Measurements from ENCODE around the gene WNT9A. TPM values are rescaled to one million over a fixed set of nuclear protein-coding genes. Genes with fewer than 3 reads are reported as not detected.
"Not testable (repeated sequence)": the region's sequence is repeated elsewhere in the genome, so short reads cannot be mapped to it uniquely, and the experiment has no call there.

WNT9A gene
- total and polyA plus RNA-seq, 3 experiments from 2014 or later: 0.07 to 0.13 TPM; not detected in 1

DNA sequence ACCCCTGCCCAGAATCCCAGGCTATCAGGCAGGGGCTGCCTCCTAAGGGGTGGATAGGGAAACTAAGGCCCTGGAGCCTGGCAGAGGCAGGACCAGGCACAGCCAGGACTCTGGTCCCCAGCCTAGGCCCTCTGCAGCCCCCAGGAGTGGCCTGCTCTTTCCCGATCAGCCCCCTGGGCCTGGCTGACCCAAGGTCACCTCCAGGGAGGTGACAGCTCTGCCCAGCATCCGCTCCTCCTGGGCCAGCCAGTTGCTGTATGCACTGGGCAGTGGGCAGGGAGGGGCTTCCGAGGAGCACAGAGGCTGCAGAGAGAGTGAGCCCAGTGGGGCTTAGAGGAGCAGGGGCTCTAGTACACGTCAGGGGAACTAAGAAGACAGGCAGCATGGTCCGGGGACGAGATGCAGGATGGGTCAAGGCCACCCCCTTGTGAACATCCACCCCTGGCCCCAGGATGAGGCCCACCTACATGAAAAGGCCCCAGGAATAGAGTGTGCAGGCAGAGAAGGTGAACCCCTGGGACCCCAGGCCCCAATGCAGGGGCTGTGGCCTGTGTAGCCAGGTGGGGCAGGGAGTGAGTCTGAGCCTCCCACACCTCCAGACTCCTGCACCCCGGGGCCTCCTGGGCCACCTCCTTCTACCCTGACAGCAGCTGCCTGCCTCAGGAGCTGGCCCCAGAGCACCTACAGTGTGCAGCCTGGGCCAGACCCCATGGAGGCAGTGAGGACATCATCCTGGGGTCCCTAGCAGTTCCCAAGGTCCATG is 32.8 kb downstream of the WNT9A start:
- H3K4me1 Mint-ChIP-seq: peaks cover 0 to 2% (median 0%) of the 10 kb centered on the region in 3 donors
- no peak overlapping the region for H3K27ac ChIP-seq (ENCODE audit: low read depth, low read length)
- H3K36me3 Mint-ChIP-seq: no peaks in the 10 kb centered on the region
- H3K27ac Mint-ChIP-seq: no peak overlapping the region
- DNase-seq: no peak
- H3K4me3 Mint-ChIP-seq: no peak overlapping the region
- H3K9me3 ChIP-seq (ENCODE audit: low read length): no peaks in the 10 kb centered on the region
- peaks cover 0 to 7% of the 10 kb centered on the region in 2 donors for H3K27me3 Mint-ChIP-seq
- no peaks in the 10 kb centered on the region for H3K36me3 ChIP-seq (ENCODE audit: insufficient read depth, low read length)
- POLR2A ChIA-PET: no interaction called here
- no peak overlapping the region for H3K4me3 ChIP-seq (ENCODE audit: low read length)
- H3K9me3 Mint-ChIP-seq: no peaks in the 10 kb centered on the region
- CTCF ChIA-PET: no interaction called here
- no peaks in the 10 kb centered on the region for H3K27me3 ChIP-seq (ENCODE audit: insufficient read depth, low read length, poor library complexity, severe bottlenecking)
- no peaks in the 10 kb centered on the region for H3K4me1 ChIP-seq (ENCODE audit: insufficient read depth, low read length)

DNA sequence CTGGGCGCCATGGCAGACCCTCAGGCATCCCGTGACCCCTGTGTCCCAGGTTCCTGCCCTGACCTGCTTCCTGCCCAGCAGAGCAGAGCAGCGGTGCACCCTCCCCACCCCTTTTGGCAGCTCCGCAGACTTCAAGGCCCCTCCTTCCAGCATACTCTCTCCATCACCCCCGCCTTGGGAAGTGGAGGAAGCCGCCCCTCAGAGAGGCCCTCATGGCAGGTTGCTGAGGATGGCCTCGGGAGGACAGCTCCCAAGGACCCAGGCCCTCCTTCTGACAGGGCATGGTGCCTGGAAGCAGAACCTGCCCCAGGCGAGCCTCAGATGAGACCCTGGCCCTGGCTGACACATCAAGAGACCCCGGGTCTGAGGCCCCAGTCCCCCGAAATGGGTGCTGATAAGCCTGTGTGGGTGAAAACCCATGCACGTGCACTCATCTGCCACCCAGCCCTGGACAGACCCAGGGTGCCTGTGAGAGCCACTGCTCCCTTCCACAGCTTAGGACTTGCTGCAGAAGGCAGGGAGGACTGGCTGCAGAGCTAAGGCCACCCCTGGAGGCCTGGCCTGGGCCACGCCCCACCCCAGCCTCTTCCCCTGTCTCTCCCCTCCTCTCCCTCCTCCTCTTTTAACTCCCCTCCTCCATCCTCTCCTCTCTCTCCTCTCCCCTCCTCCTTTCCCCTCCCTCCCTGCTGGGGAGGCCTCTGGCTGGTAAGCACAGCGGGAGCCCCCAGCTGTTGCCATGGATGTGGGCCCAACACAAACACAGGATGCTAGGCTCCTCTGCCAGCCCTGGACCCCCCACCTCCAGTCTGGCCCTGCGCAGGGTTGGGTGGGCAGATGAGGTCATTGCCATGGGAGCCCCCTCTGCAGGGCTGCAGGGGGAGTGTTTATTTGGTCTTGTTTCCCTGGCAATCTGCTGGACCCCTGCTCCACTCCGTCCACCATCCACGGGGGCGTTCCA is 33.7 kb downstream of the WNT9A start:
- H3K9me3 ChIP-seq (ENCODE audit: low read length): no peaks in the 10 kb centered on the region
- H3K27ac ChIP-seq (ENCODE audit: low read depth, low read length): no peak overlapping the region
- CTCF ChIA-PET: interaction anchor here (1.1 kb wide), 1 partner anchor 39 kb away, joined by 3 read pairs; no protein-coding TSS in a partner anchor
- H3K27ac Mint-ChIP-seq: no peak overlapping the region
- H3K27me3 Mint-ChIP-seq: peaks cover under 1 to 9% of the 10 kb centered on the region in 2 donors
- H3K36me3 ChIP-seq (ENCODE audit: insufficient read depth, low read length): no peaks in the 10 kb centered on the region
- H3K27me3 ChIP-seq (ENCODE audit: insufficient read depth, low read length, poor library complexity, severe bottlenecking): no peaks in the 10 kb centered on the region
- H3K36me3 Mint-ChIP-seq: no peaks in the 10 kb centered on the region
- no peak for DNase-seq
- H3K4me1 ChIP-seq (ENCODE audit: insufficient read depth, low read length): no peaks in the 10 kb centered on the region
- no peaks in the 10 kb centered on the region for H3K9me3 Mint-ChIP-seq
- no peak overlapping the region for H3K4me3 Mint-ChIP-seq
- H3K4me3 ChIP-seq (ENCODE audit: low read length): no peak overlapping the region
- peaks cover 0 to 2% (median 0%) of the 10 kb centered on the region in 3 donors for H3K4me1 Mint-ChIP-seq
- POLR2A ChIA-PET: no interaction called here

- Mint-ChIP-seq H3K4me1 (peaks cover 0 to 2% (median 0%) of the 10 kb centered on the region in 3 donors), H3K4me3 (no peak overlapping the region), H3K9me3 (no peaks in the 10 kb centered on the region), H3K36me3 (no peaks in the 10 kb centered on the region), H3K27me3 (peaks cover 5 to 9% of the 10 kb centered on the region in 2 donors), H3K27ac (peak overlapping the region in 1 of 8 donors; percentile 23)
- Histone ChIP-seq H3K27ac (ENCODE audit: low read depth, low read length) (no peak overlapping the region), H3K4me3 (ENCODE audit: low read length) (no peak overlapping the region), H3K27me3 (ENCODE audit: insufficient read depth, low read length, poor library complexity, severe bottlenecking) (no peaks in the 10 kb centered on the region), H3K9me3 (ENCODE audit: low read length) (no peaks in the 10 kb centered on the region), H3K36me3 (ENCODE audit: insufficient read depth, low read length) (no peaks in the 10 kb centered on the region), H3K4me1 (ENCODE audit: insufficient read depth, low read length) (no peaks in the 10 kb centered on the region)
- CTCF ChIA-PET: interaction anchor here (1.1 kb wide), 1 partner anchor 40 kb away, joined by 3 read pairs; no protein-coding TSS in a partner anchor
- DNase-seq: no peak
- POLR2A ChIA-PET: no interaction called here
Observed at GRCh38 chr1:227913396-227913763, 34.4 kb downstream of the WNT9A start.

DNA sequence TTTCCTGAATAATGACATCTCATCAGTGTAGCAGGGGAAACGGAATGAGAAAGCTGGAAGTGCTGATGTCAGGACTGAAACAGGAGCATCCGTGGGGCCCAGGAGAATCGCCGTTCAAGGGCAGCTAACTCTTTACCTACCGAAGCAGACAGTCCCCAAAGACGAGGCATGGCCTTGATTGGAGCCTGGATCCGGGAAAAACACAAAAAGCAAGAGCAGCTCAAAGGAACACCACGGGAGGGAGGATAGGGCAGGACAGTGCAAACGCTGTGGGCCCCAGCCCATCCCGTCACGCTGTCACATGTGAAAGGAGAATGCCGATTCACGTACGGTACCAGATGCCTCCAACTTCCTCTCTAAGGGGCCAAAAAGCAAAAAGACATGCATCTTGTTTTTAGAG is 34.9 kb downstream of the WNT9A start:
- ChIA-PET CTCF (interaction anchor here (1.1 kb wide), 1 partner anchor 41 kb away, joined by 3 read pairs; no protein-coding TSS in a partner anchor), POLR2A (no interaction called here)
- peaks cover 0 to 2% (median 0%) of the 10 kb centered on the region in 3 donors for H3K4me1 Mint-ChIP-seq
- no peaks in the 10 kb centered on the region for H3K36me3 Mint-ChIP-seq
- no peak overlapping the region for H3K4me3 Mint-ChIP-seq
- DNase-seq: no peak
- H3K27ac ChIP-seq (ENCODE audit: low read depth, low read length): no peak overlapping the region
- peak overlapping the region in 1 of 8 donors; percentile 9 for H3K27ac Mint-ChIP-seq
- no peaks in the 10 kb centered on the region for H3K9me3 ChIP-seq (ENCODE audit: low read length)
- peaks cover 5 to 9% of the 10 kb centered on the region in 2 donors for H3K27me3 Mint-ChIP-seq
- no peaks in the 10 kb centered on the region for H3K27me3 ChIP-seq (ENCODE audit: insufficient read depth, low read length, poor library complexity, severe bottlenecking)
- no peaks in the 10 kb centered on the region for H3K36me3 ChIP-seq (ENCODE audit: insufficient read depth, low read length)
- H3K4me1 ChIP-seq (ENCODE audit: insufficient read depth, low read length): no peaks in the 10 kb centered on the region
- no peak overlapping the region for H3K4me3 ChIP-seq (ENCODE audit: low read length)
- no peaks in the 10 kb centered on the region for H3K9me3 Mint-ChIP-seq

DNA sequence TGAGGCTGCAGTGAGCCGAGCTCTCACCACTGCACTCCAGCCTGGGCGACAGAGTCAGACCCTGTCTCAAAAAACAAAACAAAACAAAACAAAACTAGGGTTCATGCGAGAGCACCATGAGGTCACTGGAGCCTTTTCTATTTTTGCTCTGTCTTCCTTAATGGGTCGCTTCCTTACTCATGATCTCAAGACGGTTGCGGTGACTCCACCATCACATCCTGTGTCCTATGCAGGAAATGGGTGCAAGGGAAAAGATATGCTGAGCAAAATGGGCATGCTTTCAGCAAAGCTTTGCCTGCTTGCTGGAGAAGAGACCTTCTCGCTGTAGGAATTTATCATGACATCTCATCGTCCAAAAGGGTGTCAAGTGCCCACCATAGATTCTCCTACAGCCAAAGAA is 36.4 kb downstream of the WNT9A start:
- ChIA-PET CTCF (no interaction called here), POLR2A (no interaction called here)
- Mint-ChIP-seq H3K4me1 (no peaks in the 10 kb centered on the region), H3K9me3 (no peaks in the 10 kb centered on the region), H3K36me3 (no peaks in the 10 kb centered on the region), H3K27ac (peak overlapping the region in 1 of 8 donors; percentile 23), H3K27me3 (peaks cover 5 to 10% of the 10 kb centered on the region in 2 donors), H3K4me3 (no peak overlapping the region)
- H3K27ac ChIP-seq (ENCODE audit: low read depth, low read length): no peak overlapping the region
- H3K4me3 ChIP-seq (ENCODE audit: low read length): no peak overlapping the region
- H3K27me3 ChIP-seq (ENCODE audit: insufficient read depth, low read length, poor library complexity, severe bottlenecking): no peaks in the 10 kb centered on the region
- no peaks in the 10 kb centered on the region for H3K4me1 ChIP-seq (ENCODE audit: insufficient read depth, low read length)
- H3K9me3 ChIP-seq (ENCODE audit: low read length): no peaks in the 10 kb centered on the region
- DNase-seq: no peak
- no peaks in the 10 kb centered on the region for H3K36me3 ChIP-seq (ENCODE audit: insufficient read depth, low read length)

- no peaks in the 10 kb centered on the region for H3K27me3 ChIP-seq (ENCODE audit: insufficient read depth, low read length, poor library complexity, severe bottlenecking)
- CTCF ChIA-PET: interaction anchor here (0.9 kb wide), 1 partner anchor 148 kb away, joined by 3 read pairs; no protein-coding TSS in a partner anchor
Observed at GRCh38 chr1:227910511-227911153, 37.1 kb downstream of the WNT9A start.

DNA sequence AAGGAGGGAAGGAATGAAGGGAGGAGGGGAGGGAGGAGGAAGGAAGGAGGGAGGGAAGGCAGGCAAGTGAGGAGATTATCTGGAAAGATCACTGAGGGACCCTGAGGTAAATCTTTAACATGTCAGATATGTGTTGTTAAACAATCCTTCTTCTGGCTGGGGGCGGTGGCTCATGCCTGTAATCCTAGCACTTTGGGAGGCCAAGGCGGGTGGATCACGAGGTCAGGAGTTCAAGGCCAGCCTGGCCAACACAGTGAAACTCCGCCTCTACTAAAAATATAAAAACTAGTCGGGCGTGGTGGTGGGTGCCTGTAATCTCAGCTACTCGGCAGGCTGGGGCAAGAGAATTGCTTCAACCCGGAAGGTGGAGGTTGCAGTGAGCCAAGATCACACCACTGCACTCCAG is 37.8 kb downstream of the WNT9A start:
- H3K4me3 Mint-ChIP-seq; H3K4me1 ChIP-seq (ENCODE audit: insufficient read depth, low read length); H3K36me3 ChIP-seq (ENCODE audit: insufficient read depth, low read length); DNase-seq; H3K9me3 Mint-ChIP-seq; H3K27ac ChIP-seq (ENCODE audit: low read depth, low read length); POLR2A ChIA-PET; H3K27me3 ChIP-seq (ENCODE audit: insufficient read depth, low read length, poor library complexity, severe bottlenecking); H3K4me3 ChIP-seq (ENCODE audit: low read length); H3K4me1 Mint-ChIP-seq; H3K9me3 ChIP-seq (ENCODE audit: low read length); H3K27ac Mint-ChIP-seq; H3K36me3 Mint-ChIP-seq: not testable (repeated sequence)
- peaks cover 5 to 10% of the 10 kb centered on the region in 2 donors for H3K27me3 Mint-ChIP-seq
- CTCF ChIA-PET: interaction anchor here (0.9 kb wide), 1 partner anchor 148 kb away, joined by 3 read pairs; no protein-coding TSS in a partner anchor

More at GRCh38 chr1:227910511-227911153, 37.1 kb downstream of the WNT9A start:
- Mint-ChIP-seq H3K36me3 (no peaks in the 10 kb centered on the region), H3K9me3 (no peaks in the 10 kb centered on the region), H3K27me3 (peaks cover 5 to 10% of the 10 kb centered on the region in 2 donors), H3K4me3 (no peak overlapping the region), H3K4me1 (no peaks in the 10 kb centered on the region), H3K27ac (peak overlapping the region in 1 of 8 donors; percentile 36)
- no peak overlapping the region for H3K27ac ChIP-seq (ENCODE audit: low read depth, low read length)
- H3K9me3 ChIP-seq (ENCODE audit: low read length): no peaks in the 10 kb centered on the region
- no peaks in the 10 kb centered on the region for H3K4me1 ChIP-seq (ENCODE audit: insufficient read depth, low read length)
- POLR2A ChIA-PET: no interaction called here
- H3K36me3 ChIP-seq (ENCODE audit: insufficient read depth, low read length): no peaks in the 10 kb centered on the region
- DNase-seq: no peak
- H3K4me3 ChIP-seq (ENCODE audit: low read length): no peak overlapping the region
